Left ventricle myocardium superior (tissue), 1 donor: Measurements from ENCODE around the gene GPRC5A. TPM values are rescaled to one million over a fixed set of nuclear protein-coding genes. Genes with fewer than 3 reads are reported as not detected.

Source experiments
- ATAC-seq: fragments of 200-7000 bp; cut with Tn5 transposase; one replicate; pipeline ENCODE4 v1.9.1; 2020; ENCODE audit warnings: mild to moderate bottlenecking, moderate library complexity
- DNase-seq: peaks from one replicate; pipeline ENCODE4 v3.0.0-alpha.2; 2020
- intact Hi-C: fragments of 100-400 bp; cut with micrococcal nuclease; formaldehyde crosslinking; loops from one replicate; pipeline ENCODE4 v1.11.0; 2022
- total RNA-seq: library from RNA; stranded (reverse); fragmentation: NEBNext Ultra II Directional; extraction: Animal tissue kit (Norgen Biotek cat#: 25700); gene quantifications from one replicate; pipeline ENCODE4 v1.2.1, GENCODE V29; 2021
- donor health status: DM: no; HTN: yes; CAD: no; lungs with severe emphysema.

GPRC5A gene
- total RNA-seq, 1 donor from 2014 or later = 1.9 TPM

GRCh38 chr12:12903642-12904609, 12.6 kb downstream of the GPRC5A start:
- intact Hi-C loops = no loop called here
- ATAC-seq (no peak), DNase-seq (no peak)

- intact Hi-C loops = no loop called here
- ATAC-seq (no peak), DNase-seq (no peak)
Measured at GRCh38 chr12:12907552-12907951, 16.2 kb downstream of the GPRC5A start.

- ATAC-seq (no peak), DNase-seq (no peak)
- intact Hi-C loops = no loop called here
Measured at GRCh38 chr12:12908252-12908651, 16.9 kb downstream of the GPRC5A start.

GRCh38 chr12:12908711-12909110, 17.3 kb downstream of the GPRC5A start:
- DNase-seq (no peak), ATAC-seq (no peak)
- intact Hi-C loops = no loop called here

- intact Hi-C loops = no loop called here
- ATAC-seq = no peak
Measured at GRCh38 chr12:12909228-12909994, 18.0 kb downstream of the GPRC5A start.

GRCh38 chr12:12909995-12910420, 18.6 kb downstream of the GPRC5A start:
- DNase-seq = no peak
- intact Hi-C loops = loop anchor here (10.0 kb wide), 1 partner anchor 185 kb away; no protein-coding TSS in a partner anchor
- peak; percentile 92 for ATAC-seq

More at GRCh38 chr12:12909228-12909994, 18.0 kb downstream of the GPRC5A start:
- DNase-seq = no peak

GRCh38 chr12:12912711-12913110, 21.3 kb downstream of the GPRC5A start:
- ATAC-seq = no peak
- intact Hi-C loops = loop anchor here (10.0 kb wide), 1 partner anchor 182 kb away; no protein-coding TSS in a partner anchor
- DNase-seq = no peak

- DNase-seq (no peak), ATAC-seq (no peak)
- intact Hi-C loops = loop anchor here (2.0 to 10.0 kb wide), 3 partner anchors 67 to 297 kb away; no protein-coding TSS in a partner anchor
Measured at GRCh38 chr12:12915656-12916055, 24.3 kb downstream of the GPRC5A start.

- peak; percentile 90 for DNase-seq
- intact Hi-C loops = loop anchor here (2.0 to 10.0 kb wide), 3 partner anchors 66 to 296 kb away; no protein-coding TSS in a partner anchor
- peak; percentile 97 for ATAC-seq
Measured at GRCh38 chr12:12916135-12916944, 25.0 kb downstream of the GPRC5A start.

GRCh38 chr12:12917517-12917916, 26.2 kb downstream of the GPRC5A start:
- intact Hi-C loops = loop anchor here (2.0 to 10.0 kb wide), 3 partner anchors 65 to 295 kb away; no protein-coding TSS in a partner anchor
- ATAC-seq = no peak
- no peak for DNase-seq

- no peak for ATAC-seq
- intact Hi-C loops = loop anchor here (5.0 to 10.0 kb wide), 2 partner anchors 176 to 293 kb away; no protein-coding TSS in a partner anchor
- DNase-seq = no peak
Measured at GRCh38 chr12:12918781-12919389, 27.5 kb downstream of the GPRC5A start.

- intact Hi-C loops = loop anchor here (5.0 to 10.0 kb wide), 2 partner anchors 175 to 292 kb away; no protein-coding TSS in a partner anchor
- ATAC-seq (no peak), DNase-seq (no peak)
Measured at GRCh38 chr12:12919666-12920435, 28.5 kb downstream of the GPRC5A start.

GRCh38 chr12:12922191-12922616, 30.8 kb downstream of the GPRC5A start:
- peak; percentile 42 for ATAC-seq
- DNase-seq = no peak
- intact Hi-C loops = no loop called here

- ATAC-seq = no peak
- DNase-seq = no peak
- intact Hi-C loops = no loop called here
Measured at GRCh38 chr12:12922978-12923377, 31.6 kb downstream of the GPRC5A start.

GRCh38 chr12:12924169-12924568, 32.8 kb downstream of the GPRC5A start:
- ATAC-seq = no peak
- intact Hi-C loops = no loop called here

GRCh38 chr12:12925388-12925787, 34.0 kb downstream of the GPRC5A start:
- DNase-seq (no peak), ATAC-seq (no peak)
- intact Hi-C loops = no loop called here

More at GRCh38 chr12:12924169-12924568, 32.8 kb downstream of the GPRC5A start:
- no peak for DNase-seq

GRCh38 chr12:12926571-12927071, 35.3 kb downstream of the GPRC5A start:
- intact Hi-C loops = no loop called here
- ATAC-seq = no peak

More at GRCh38 chr12:12926571-12927071, 35.3 kb downstream of the GPRC5A start:
- DNase-seq = no peak
